CD4-positive, alpha-beta T cell (primary cell): ENCODE data around the gene P2RY13. TPM values are rescaled to one million over a fixed set of nuclear protein-coding genes. Genes with fewer than 3 reads are reported as not detected.

ENCODE experiments used
- ATAC-seq: fragments of 200-7000 bp; cut with Tn5 transposase; one replicate; pipeline ENCODE4 v1.10.0; 2022; ENCODE audit warnings: mild to moderate bottlenecking; ENCODE audit not compliant: poor library complexity
- CTCF ChIA-PET: fragments of 350-600 bp; sonication (Branson Sonifier 250); formaldehyde crosslinking; loops from one replicate; lab custom pipeline; 2021; ENCODE audit warnings: antibody characterized with exemption, inconsistent platforms; lab: Charles Lee
- POLR2A ChIA-PET: fragments of 350-600 bp; sonication (Branson Sonifier 250); formaldehyde crosslinking; loops from one replicate; lab custom pipeline; 2021; ENCODE audit warnings: antibody characterized with exemption, inconsistent platforms; lab: Charles Lee
- DNase-seq, 14 experiments: peaks; one replicate each; pipeline ENCODE4 v3.0.0-alpha.2; 2013 to 2020; ENCODE audit warnings: mixed read lengths in 2 of 14
- H3K27ac ChIP-seq, 2 donors: one replicate each; pipeline versions ENCODE4 v1.5.1 to v1.7.0; 2013; ENCODE audit warnings: low read length in 2 of 2, low read depth in 1 of 2, mild to moderate bottlenecking in 1 of 2
- H3K27me3 ChIP-seq, 2 experiments: 1 replicate in 1 of 2; 2 replicates in 1 of 2; pipeline versions ENCODE4 v1.6.1 to v1.7.0; 2013; ENCODE audit warnings: low read length in 2 of 2, control low read depth in 1 of 2, mild to moderate bottlenecking in 1 of 2, moderate library complexity in 1 of 2; ENCODE audit not compliant: insufficient read depth in 2 of 2, control insufficient read depth in 1 of 2
- H3K36me3 ChIP-seq: one replicate; pipeline ENCODE4 v1.6.1; 2013; ENCODE audit warnings: low read length, control low read depth; ENCODE audit not compliant: insufficient read depth
- H3K4me1 ChIP-seq: one replicate; pipeline ENCODE4 v1.6.1; 2013; ENCODE audit warnings: low read length, control low read depth; ENCODE audit not compliant: insufficient read depth
- H3K4me3 ChIP-seq: one replicate; pipeline ENCODE4 v1.5.1; 2013; ENCODE audit warnings: mild to moderate bottlenecking, low read length, moderate library complexity
- H3K9me3 ChIP-seq, 2 experiments: 1 replicate in 1 of 2; 2 replicates in 1 of 2; pipeline versions ENCODE4 v1.6.1 to v1.7.0; 2013; ENCODE audit warnings: low read length in 2 of 2, mild to moderate bottlenecking in 2 of 2, control low read depth in 1 of 2, moderate library complexity in 1 of 2; ENCODE audit not compliant: control insufficient read depth in 1 of 2, insufficient read depth in 1 of 2
- H3K27ac Mint-ChIP-seq: one replicate; pipeline ENCODE4 v1.8.0; 2020; ENCODE audit warnings: mixed read lengths
- H3K27me3 Mint-ChIP-seq: one replicate; pipeline ENCODE4 v1.8.0; 2021; ENCODE audit warnings: mixed read lengths
- H3K36me3 Mint-ChIP-seq: one replicate; pipeline ENCODE4 v1.8.0; 2021; ENCODE audit warnings: low read depth, mixed read lengths
- H3K4me1 Mint-ChIP-seq: one replicate; pipeline ENCODE4 v1.8.0; 2021; ENCODE audit warnings: low read depth, mixed read lengths
- H3K4me3 Mint-ChIP-seq: one replicate; pipeline ENCODE4 v1.8.0; 2020; ENCODE audit warnings: mild to moderate bottlenecking, mixed read lengths
- H3K9me3 Mint-ChIP-seq: one replicate; pipeline ENCODE4 v1.8.0; 2020; ENCODE audit warnings: mixed read lengths
- intact Hi-C, 2 experiments: fragments of 100-400 bp; cut with DNase I in 1 of 2; cut with micrococcal nuclease in 1 of 2; formaldehyde crosslinking; loops; one replicate each; pipeline versions ENCODE4 v1.15.1 to v1.9.0; 2023 to 2025; cut with DNase I, micrococcal nuclease
- total RNA-seq, 174 experiments: library from RNA in 2 of 174; stranded (reverse) in 2 of 174; gene quantifications; one replicate each; pipeline ENCODE4 v1.2.3 and lab custom pipeline; 2021 to 2026
- TF ChIP-seq, protein P1 (sequence below): fragments of 200-600 bp; IDR thresholded peaks from one replicate; pipeline ENCODE4 v1.8.0; 2022; ENCODE audit warnings: antibody characterized with exemption, mild to moderate bottlenecking

P2RY13 gene
- total RNA-seq, 2 experiments from 2014 or later, result 0.08 TPM; not detected in 1

DNA sequence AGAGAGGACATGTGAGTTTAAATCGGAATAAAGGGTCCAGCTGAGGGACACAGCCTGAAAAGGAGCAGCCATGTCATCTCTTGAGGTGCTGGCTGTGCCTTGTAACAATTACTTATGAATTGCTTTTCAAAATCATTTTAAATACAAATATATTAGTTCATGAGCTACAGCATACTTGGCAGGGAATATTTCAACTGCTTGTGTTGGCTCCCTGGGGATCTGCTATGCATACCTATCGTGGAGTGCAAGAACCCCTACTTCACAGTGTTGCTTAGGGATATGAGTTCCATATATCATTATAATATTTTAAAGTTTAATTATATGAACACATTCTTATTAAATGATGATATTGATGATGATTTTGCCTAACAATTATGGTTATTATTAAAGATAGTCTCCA, 31.9 kb downstream of the P2RY13 start:
- Mint-ChIP-seq H3K36me3 (no peaks in the 10 kb centered on the region), H3K9me3 (no peaks in the 10 kb centered on the region), H3K4me3 (no peak overlapping the region), H3K27ac (no peak overlapping the region), H3K27me3 (peaks cover 15% of the 10 kb centered on the region), H3K4me1 (no peaks in the 10 kb centered on the region)
- no peaks in the 10 kb centered on the region for H3K9me3 ChIP-seq
- H3K4me1 ChIP-seq, result no peaks in the 10 kb centered on the region
- H3K4me3 ChIP-seq, result no peak overlapping the region
- no peak overlapping the region for H3K27ac ChIP-seq
- no peaks in the 10 kb centered on the region for H3K36me3 ChIP-seq
- DNase-seq (no peak), ATAC-seq (no peak)
- H3K27me3 ChIP-seq, result peaks cover 0 to 9% of the 10 kb centered on the region in 2 experiments
- TF ChIP-seq, protein P1, sequence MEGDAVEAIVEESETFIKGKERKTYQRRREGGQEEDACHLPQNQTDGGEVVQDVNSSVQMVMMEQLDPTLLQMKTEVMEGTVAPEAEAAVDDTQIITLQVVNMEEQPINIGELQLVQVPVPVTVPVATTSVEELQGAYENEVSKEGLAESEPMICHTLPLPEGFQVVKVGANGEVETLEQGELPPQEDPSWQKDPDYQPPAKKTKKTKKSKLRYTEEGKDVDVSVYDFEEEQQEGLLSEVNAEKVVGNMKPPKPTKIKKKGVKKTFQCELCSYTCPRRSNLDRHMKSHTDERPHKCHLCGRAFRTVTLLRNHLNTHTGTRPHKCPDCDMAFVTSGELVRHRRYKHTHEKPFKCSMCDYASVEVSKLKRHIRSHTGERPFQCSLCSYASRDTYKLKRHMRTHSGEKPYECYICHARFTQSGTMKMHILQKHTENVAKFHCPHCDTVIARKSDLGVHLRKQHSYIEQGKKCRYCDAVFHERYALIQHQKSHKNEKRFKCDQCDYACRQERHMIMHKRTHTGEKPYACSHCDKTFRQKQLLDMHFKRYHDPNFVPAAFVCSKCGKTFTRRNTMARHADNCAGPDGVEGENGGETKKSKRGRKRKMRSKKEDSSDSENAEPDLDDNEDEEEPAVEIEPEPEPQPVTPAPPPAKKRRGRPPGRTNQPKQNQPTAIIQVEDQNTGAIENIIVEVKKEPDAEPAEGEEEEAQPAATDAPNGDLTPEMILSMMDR, result no peak
- CTCF ChIA-PET, result no interaction called here
- POLR2A ChIA-PET, result no interaction called here
- intact Hi-C loops, result no loop called here

DNA sequence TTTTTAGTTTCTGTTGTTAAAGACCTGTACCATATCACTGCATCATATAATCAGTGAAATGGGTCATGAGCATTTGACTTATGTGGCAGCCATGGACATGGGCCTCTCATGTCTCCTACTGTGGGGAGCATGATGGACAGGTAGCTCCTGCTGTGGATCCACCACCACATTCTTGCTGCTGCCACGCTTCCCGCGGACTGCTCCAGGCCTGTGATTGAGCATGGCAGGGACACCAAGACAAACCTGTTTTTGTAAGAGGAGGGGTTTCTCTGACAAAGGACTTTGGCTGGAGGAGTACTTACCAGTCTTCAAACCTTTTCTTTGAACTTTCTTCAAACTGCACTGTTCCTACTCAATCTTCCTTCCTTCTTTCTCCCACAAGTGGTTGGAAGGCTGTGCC, 33.1 kb downstream of the P2RY13 start:
- ChIA-PET CTCF (no interaction called here), POLR2A (no interaction called here)
- H3K36me3 ChIP-seq, result no peaks in the 10 kb centered on the region
- no peak overlapping the region for H3K27ac ChIP-seq
- ATAC-seq (no peak), DNase-seq (no peak)
- Mint-ChIP-seq H3K4me3 (no peak overlapping the region), H3K27ac (no peak overlapping the region), H3K36me3 (no peaks in the 10 kb centered on the region), H3K27me3 (peaks cover 15% of the 10 kb centered on the region), H3K4me1 (no peaks in the 10 kb centered on the region), H3K9me3 (no peaks in the 10 kb centered on the region)
- H3K9me3 ChIP-seq, result no peaks in the 10 kb centered on the region
- no peaks in the 10 kb centered on the region for H3K4me1 ChIP-seq
- TF ChIP-seq, protein P1, result no peak
- intact Hi-C loops, result no loop called here
- H3K27me3 ChIP-seq, result peaks cover 0 to 9% of the 10 kb centered on the region in 2 experiments
- H3K4me3 ChIP-seq, result no peak overlapping the region

DNA sequence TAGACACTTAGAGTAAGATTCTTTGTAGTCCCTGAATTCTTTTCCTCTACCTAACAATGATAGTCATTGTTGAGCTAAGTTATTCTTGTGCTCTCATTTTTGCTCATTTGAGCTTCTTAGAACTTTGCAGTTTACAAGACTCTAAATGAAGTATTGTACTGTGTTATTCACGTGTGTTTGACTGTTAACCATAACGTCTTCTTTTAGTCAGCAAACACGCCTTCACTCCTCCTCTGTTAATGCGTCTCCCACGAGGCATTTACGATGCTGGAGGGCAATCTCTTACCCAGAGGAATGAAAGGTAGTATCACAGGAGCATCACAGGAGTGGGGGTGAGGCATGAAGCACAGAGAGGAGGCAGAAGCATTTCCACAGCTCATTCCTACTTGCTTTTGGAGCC, 36.2 kb downstream of the P2RY13 start:
- DNase-seq (no peak), ATAC-seq (no peak)
- POLR2A ChIA-PET, result no interaction called here
- CTCF ChIA-PET, result no interaction called here
- TF ChIP-seq, protein P1, result no peak
- no peak overlapping the region for H3K27ac ChIP-seq
- H3K4me1 Mint-ChIP-seq, result no peaks in the 10 kb centered on the region
- peaks cover 11% of the 10 kb centered on the region for H3K27me3 Mint-ChIP-seq
- no peaks in the 10 kb centered on the region for H3K9me3 ChIP-seq
- no peaks in the 10 kb centered on the region for H3K4me1 ChIP-seq
- H3K4me3 ChIP-seq, result no peak overlapping the region
- H3K36me3 Mint-ChIP-seq, result no peaks in the 10 kb centered on the region
- H3K27me3 ChIP-seq, result no peaks in the 10 kb centered on the region
- no peaks in the 10 kb centered on the region for H3K36me3 ChIP-seq
- no peak overlapping the region for H3K4me3 Mint-ChIP-seq
- intact Hi-C loops, result no loop called here
- no peak overlapping the region for H3K27ac Mint-ChIP-seq
- no peaks in the 10 kb centered on the region for H3K9me3 Mint-ChIP-seq
